GM18520 (cell line): ENCODE data around the gene CHD6.

Source experiments
- ATAC-seq: cut with Tn5 transposase; IDR thresholded peaks from one replicate; pipeline ENCODE4 v1.9.1; 2021; ENCODE audit not compliant: unreplicated experiment

Gene CHD6

GRCh38 chr20:41508335-41508734 lies 109.8 kb downstream of the CHD6 start:
- no peak for ATAC-seq

GRCh38 chr20:41507851-41508250 lies 110.3 kb downstream of the CHD6 start:
- ATAC-seq, result no peak

GRCh38 chr20:41507436-41507835 lies 110.7 kb downstream of the CHD6 start:
- ATAC-seq, result no peak

- no peak for ATAC-seq
Measured at GRCh38 chr20:41506192-41506915, 111.8 kb downstream of the CHD6 start.

GRCh38 chr20:41505184-41505583 lies 113.0 kb downstream of the CHD6 start:
- ATAC-seq, result no peak

- ATAC-seq, result no peak
Measured at GRCh38 chr20:41501376-41501775, 116.8 kb downstream of the CHD6 start.

GRCh38 chr20:41499961-41500725 lies 118.0 kb downstream of the CHD6 start:
- ATAC-seq, result no peak

- no peak for ATAC-seq
Measured at GRCh38 chr20:41499064-41499463, 119.1 kb downstream of the CHD6 start.

- no peak for ATAC-seq
Measured at GRCh38 chr20:41497186-41497895, 120.8 kb downstream of the CHD6 start.

GRCh38 chr20:41494451-41494850 lies 123.7 kb downstream of the CHD6 start:
- no peak for ATAC-seq

GRCh38 chr20:41483553-41483930 lies 134.6 kb downstream of the CHD6 start:
- no peak for ATAC-seq

- ATAC-seq, result no peak
Measured at GRCh38 chr20:41482647-41483552, 135.3 kb downstream of the CHD6 start.

GRCh38 chr20:41480054-41480770 lies 138.0 kb downstream of the CHD6 start:
- ATAC-seq, result no peak

GRCh38 chr20:41479113-41479512 lies 139.1 kb downstream of the CHD6 start:
- ATAC-seq, result no peak

GRCh38 chr20:41478026-41478425 lies 140.2 kb downstream of the CHD6 start:
- ATAC-seq, result no peak

GRCh38 chr20:41476446-41476845 lies 141.7 kb downstream of the CHD6 start:
- ATAC-seq, result no peak

GRCh38 chr20:41476013-41476441 lies 142.2 kb downstream of the CHD6 start:
- ATAC-seq, result no peak

- no peak for ATAC-seq
Measured at GRCh38 chr20:41475503-41475902, 142.7 kb downstream of the CHD6 start.

GRCh38 chr20:41470362-41471095 lies 147.6 kb downstream of the CHD6 start:
- ATAC-seq, result no peak
